ENCODE data around the gene USP15.
"Not testable (repeated sequence)": the region's sequence is repeated elsewhere in the genome, so short reads cannot be mapped to it uniquely, and the experiment has no call there.

The USP15 gene

DNA sequence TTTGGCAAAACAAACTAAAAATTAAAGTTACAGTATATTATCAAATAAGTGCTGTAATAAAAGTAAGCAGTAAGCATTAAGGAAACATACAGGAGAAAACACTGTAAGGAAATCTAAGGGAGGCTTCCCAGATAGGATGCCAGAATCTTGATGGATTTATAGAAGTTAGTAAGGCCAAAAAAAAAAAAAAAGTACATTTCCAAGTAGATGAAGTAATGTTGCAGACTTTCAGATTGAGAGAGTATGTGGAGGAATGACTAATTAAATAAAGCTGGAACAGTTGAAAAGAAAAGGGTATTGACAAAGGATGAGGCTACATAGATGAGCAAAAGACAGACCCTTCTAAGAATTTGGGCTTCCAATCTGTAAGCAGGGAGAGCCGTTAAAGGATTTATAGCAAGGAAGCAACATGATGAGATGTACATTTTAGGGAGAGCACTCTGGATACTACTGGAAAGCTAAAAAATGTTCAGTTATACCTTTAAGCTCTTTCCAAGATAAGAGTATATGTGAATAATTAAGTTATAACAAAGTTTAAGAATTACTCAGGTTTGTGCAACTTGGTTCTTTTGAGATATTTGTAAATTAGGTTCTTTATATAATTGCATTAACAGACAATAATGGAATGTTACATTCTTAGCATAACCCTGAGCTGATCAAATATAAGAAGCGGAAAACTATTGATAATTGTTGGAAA is 119.0 kb downstream of the USP15 start:
- DNase-seq = no peak

DNA sequence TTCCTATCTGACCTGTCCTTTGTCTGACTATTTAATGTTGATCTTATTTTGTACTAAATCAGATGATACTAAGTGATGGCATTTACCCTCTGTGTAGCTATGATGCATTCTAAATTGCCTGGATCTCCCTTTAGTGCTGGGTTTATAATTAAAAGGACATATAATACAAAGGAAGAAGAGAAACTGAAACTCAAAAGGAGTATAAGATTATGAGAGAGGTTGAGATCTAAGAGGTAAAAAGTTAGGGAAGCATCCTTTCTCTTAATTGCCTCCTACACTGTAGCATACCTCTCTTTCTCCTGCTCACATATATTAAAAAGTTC is 119.5 kb downstream of the USP15 start:
- no peak for DNase-seq

DNA sequence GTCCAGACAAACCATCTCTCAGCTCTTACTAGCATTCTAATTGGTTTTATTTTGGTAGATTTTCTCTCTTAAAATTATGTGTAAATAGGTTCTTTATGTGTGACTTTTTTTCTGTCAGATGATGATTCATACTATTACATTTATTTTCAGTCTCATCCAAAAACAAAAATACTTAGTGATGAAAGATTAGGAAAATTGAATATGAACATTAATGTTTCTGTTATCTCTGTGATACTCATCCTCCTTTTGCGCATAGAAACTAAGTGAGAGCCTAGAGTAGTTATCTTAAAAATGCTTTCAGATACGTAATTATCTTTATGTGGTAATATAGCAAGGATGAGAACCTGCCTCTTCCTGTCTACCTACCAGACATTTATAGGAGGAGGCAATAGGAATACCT is 122.3 kb downstream of the USP15 start:
- no peak for DNase-seq

GRCh38 chr12:62396750-62397149 is 136.5 kb downstream of the USP15 start:
- DNase-seq = no peak

DNA sequence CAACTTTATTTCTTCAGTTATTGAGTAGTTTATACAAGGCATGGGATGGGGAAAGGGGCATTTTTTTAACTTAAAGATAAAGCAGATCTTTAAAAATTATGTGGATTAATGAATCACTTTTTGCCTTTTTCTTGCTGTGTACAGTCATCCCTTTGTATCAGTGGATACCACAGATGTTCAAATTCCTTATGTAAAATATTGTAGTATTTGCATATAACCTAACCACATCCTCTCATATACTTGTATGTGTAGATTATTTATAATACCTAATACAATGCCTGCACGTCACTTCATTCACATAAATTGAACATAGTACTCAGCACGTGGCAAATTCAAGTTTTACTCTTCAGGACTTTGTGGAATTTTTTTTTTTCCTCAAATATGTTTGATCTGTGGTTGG is 139.9 kb downstream of the USP15 start:
- no peak for DNase-seq

DNA sequence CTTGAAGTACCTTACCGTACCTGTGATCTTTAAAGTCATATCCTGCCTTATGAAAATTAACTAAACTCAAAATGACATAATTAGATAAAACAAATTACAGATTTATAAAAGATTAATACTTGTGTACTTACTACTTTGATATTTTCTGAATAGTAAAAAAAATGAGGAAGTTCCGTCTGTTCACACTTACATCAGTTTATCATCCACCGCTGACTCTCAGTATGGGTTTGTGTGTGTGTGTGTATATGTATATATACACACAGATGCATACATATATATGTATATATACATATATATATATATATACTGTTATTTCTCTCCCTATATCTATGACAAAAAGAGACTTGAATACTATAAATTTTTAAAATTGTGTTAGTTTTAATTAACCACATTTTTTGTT is 141.4 kb downstream of the USP15 start:
- no peak for DNase-seq

DNA sequence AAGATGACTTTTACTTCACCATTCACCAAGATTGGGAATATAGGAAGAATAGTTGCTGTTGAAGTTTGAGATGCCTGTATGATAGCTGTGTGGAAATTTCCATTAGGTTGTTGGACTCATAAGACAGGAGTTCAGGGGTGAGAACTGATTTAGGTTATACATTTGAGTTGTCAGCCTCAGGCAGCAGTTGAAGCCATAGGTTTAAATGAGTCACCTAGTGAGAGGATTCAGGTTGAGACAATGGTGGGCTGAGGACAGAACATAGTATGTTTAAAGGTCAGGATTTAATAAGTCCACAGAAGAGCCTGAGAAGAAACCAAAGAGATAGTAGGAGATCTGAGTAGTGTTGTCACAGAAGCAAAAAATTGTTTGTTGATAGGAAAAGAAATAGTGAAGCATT is 142.8 kb downstream of the USP15 start:
- no peak for DNase-seq

DNA sequence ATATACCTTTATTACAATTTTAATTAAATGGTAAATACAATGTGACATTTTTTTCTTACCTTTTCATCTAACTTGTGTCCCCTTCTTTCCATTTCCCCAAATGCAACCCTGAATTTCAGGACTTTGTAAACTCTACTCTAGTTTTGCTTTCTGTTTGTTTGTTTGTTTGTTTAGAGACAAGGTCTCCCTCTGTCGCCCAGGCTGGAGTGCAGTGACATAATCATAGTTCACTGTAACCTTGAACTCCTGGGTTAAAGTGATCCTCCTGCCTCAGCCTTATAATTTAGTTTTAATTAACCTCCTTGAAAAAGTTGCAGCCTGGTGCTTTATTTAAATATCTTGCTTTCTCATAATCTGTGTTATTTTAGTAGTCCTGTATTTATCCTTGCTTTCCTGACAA is 147.4 kb downstream of the USP15 start:
- no peak for DNase-seq

- DNase-seq = no peak
These were observed 148.9 kb downstream of the USP15 start for GRCh38 chr12:62409068-62409467.

DNA sequence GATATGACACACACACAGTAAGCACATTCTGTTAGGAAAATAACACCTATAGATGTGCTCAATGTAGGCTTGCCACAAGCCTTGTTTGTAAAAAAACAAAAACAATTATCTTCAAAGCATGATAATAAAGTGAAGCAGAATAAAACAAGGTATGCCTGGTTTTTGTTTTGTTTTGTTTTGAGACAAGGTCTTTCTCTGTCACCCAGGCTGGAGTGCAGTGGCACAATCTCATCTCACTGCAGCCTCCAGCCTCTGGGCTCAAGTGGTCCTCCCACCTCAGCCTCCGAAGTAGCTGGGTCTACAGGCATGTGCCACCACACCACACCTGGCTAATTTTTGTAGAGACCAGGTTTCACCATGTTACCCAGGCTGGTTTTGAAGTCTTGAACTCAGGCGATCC is 154.0 kb downstream of the USP15 start:
- no peak for DNase-seq

DNA sequence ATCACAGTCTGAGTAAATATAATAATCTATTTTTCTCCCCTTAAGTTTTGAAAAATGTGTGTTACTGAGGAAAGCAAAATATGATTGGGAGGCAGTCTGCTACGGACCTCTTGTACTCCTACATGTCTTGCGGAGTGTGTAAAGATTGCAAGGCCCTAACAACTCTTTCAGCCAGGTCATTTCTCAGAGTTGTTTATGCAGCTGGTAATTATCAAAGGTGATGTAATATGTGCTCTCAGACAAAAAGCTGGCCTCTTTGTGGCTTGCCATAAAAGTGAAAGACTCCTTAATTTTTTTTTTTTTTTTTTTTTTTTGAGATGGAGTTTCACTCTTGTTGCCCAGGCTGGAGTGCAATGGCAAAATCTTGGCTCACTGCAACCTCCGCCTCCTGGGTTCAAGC is 165.9 kb downstream of the USP15 start:
- no peak for DNase-seq

- no peak for DNase-seq
These were observed 169.3 kb downstream of the USP15 start for GRCh38 chr12:62429457-62429856.

DNA sequence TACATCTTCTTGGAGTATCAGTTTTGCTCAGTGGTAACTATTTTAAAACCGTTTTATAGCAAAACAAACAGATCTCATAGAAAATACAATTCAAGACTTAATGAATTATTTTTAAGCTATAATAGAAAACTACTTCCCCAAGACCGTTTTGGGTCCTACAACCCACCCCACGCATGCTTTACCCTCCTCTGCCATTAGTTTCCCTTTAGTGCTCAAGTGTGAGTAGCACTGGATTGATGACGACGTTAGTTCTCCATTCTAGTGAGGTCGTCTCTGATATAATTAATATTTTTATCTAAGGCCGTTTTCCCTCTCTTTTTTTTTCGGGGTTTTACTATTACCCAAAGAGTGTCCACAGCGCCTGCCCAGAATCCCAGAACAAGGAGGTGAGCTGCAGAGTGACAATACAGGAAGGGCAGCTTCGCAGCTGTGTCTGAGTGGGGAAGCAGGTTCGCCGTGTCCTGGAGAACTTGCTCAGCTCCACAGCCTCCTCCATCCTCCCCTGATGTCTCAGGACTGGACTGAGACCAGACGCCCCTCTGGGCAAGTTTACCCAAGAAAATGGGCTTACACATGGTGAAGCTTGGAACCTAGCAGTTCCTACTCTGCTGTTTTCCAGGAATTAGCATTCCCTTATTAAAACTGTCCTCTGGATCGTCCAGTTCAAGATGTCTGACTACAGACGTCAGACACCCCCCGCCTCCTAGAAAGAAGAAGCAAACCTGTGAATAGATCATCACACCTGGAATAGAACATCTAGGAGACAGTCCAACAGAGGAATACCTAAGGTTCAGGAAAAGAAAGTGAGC is 174.5 kb downstream of the USP15 start:
- DNase-seq = no peak

DNA sequence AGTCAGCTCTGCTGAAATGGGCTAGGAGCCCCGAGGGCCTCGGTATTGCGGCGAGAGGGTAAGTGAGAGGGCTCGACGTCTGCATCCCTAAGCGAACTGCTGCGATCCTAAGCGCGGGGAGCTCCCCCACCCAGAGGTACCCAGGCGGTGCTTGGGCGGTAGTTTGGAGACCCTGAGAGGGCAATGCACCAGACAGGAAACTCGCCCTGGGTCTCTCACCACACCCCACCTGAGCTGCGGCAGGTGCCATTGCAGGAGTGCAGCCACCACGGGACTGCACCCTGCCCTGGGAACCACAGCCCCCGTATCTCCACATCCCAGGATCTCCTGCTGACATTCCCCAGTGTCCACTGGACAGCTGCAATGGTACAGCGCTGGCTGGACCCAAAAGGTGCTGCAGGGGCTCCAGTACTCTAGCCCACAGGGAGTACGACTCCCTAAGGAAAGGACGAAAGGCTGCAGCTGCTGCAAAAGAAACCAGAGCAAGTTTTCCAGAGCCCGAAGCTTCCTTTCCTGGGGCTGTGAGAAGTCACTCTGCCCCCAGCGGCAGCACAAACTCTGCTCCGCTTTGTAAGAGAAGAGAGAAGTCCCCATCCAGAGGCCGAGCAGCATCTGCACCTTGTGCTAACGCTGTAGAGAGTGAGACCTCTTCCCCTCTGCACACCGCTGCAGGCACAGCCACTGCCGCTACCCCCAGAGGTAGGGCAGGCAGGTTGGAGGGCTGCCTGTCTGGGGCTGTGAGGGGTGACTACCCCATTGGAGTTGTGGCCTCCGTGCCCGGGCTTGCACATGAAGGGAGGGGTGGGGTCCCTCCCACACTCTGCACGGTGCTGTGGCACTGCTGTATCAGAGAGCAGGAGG is 175.3 kb downstream of the USP15 start:
- DNase-seq = peak; percentile 69

GRCh38 chr12:62436164-62436503 is 175.9 kb downstream of the USP15 start:
- no peak for DNase-seq

- peak; percentile 54 for DNase-seq
These were observed 178.0 kb downstream of the USP15 start for GRCh38 chr12:62438098-62438692.

DNA sequence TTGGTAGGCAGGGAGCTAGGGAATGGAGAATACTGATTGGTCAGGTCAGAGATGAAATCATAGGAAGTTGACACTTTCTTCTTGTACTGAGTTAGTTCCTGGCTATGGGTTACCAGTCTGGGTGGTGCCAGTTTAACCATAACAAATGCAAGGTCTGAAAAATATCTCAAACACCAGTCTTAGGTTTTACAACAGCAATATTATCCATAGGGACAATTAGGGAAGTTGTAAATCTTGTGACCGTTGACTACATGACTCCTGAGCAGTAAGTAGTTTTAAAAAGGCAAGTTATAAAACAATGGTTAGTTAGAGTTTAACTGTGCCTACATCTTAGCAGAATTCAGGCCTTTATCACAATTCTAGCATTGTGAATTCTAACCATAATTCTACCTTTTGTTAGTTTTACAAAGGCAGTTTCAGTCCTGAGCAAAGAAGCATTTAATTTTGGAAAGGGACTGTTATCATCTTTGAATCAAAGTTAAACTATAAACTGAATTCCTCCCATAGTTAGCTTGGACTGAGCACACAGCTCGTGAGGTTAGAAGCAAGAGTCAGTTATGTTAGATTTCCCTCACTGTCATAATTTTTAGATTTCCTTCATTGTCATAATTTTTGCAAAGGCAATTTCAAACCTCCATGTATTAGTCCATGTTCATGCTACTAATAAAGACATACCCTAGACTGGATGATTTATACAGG is 186.7 kb downstream of the USP15 start:
- DNase-seq = no peak

GRCh38 chr12:62448436-62448835 is 188.2 kb downstream of the USP15 start:
- DNase-seq = no peak

GRCh38 chr12:62455429-62455828 is 195.2 kb downstream of the USP15 start:
- not testable (repeated sequence) for DNase-seq

- no peak for DNase-seq
These were observed 198.4 kb downstream of the USP15 start for GRCh38 chr12:62458626-62459025.

DNA sequence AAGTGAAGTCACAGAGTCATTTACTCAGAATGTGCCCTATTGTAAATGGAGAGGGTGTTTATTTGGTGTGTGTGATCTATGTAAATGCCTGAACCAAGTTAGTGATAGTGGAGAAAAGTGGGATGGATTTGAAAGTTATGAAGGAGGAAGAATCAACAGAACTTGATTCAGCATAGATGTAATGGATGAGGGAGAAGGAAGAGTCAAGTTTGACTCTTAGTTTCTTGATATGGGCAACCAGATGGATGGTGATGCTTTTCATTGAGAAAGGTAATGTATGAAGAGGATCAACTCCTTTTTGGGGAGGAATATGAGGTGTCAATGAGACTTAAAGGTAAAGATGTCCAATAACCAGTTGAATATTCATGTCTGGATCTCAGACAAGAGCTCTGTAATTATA is 199.8 kb downstream of the USP15 start:
- DNase-seq = no peak

GRCh38 chr12:62461171-62461837 is 201.1 kb downstream of the USP15 start:
- DNase-seq = not testable (repeated sequence)

Data from femur (tissue), 1 donor.